Activated CD8-positive, alpha-beta memory T cell treated with anti-CD3 and anti-CD28 coated beads for 4 hours (primary cell): ENCODE results near the gene TJP3.

Experiments
- DNase-seq, 2 donors: peaks; one replicate each; pipeline ENCODE4 v3.0.0-alpha.2; 2020; ENCODE audit warnings: low read depth in 2 of 2

Gene TJP3

DNA sequence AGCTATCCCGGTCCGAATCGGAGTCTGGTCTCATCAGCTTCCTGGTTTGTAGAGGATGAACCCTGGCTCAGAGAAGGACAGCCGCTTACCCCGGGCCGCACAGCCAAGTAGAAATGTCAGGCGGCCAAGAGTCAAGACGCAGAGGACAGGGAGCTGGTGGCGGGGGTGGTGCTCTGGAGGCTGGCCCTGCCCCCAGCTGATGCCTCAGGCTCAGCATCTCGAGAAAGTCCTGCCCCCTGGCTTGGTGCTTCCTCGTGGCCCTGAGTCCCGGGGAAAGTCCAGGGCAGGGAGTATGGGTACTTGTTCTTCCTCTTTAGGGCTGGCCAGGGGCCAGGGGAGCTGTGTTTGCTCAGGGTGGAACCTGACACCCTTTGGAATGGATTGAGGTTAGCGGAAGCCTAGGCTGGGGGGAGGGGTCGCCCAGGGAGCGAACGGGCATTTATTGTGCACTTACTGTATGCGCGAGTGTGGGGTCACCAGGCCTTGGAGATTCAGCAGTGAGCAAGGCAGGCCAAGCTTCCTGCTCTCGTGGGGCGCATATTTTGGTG is 2.2 kb downstream of the TJP3 start:
- no peak for DNase-seq

DNA sequence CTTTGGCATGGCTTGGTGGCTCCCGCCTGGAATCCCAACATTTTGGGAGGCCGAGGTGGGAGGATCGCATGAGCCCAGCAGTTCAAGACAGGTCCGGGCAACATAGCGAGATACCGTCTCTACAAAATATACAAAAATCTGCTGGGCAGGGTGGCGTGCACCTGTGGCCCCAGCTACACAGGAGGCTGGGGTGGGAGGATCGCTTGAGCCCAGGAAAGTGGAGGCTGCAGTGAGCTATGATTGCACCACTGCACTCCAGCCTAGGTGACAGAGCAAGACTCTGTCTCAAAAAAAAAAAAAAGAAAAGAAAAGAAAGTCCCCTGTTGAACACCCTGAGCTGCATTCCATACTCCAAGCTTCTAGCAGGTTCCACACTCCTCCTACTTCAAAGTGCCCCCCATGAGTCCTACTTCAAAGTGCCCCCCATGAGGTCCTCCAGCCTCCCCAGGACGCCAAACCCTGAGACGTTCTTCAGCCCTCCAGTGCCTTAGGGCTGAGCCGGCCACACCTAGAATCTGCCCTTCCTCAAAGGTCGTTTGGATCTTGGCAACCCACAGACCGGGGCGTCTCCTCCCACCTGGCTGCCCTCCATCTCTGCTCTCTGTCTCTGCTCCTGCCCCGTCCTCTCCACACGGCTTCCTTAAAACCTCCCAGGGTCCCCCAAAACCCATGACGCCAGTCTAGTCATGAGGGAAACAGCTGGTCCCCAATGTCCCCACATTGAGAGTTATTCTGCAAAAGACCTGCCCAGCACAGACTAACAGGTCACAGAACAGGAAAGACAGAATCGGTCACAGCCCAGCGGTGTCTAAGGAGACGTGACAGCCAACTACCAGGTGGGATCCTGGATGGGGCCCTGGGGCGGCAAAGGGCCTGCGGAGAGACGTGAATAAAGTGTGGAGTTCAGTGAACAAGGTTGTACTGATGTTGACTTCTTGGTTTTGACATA is 4.8 kb downstream of the TJP3 start:
- DNase-seq, result no peak

DNA sequence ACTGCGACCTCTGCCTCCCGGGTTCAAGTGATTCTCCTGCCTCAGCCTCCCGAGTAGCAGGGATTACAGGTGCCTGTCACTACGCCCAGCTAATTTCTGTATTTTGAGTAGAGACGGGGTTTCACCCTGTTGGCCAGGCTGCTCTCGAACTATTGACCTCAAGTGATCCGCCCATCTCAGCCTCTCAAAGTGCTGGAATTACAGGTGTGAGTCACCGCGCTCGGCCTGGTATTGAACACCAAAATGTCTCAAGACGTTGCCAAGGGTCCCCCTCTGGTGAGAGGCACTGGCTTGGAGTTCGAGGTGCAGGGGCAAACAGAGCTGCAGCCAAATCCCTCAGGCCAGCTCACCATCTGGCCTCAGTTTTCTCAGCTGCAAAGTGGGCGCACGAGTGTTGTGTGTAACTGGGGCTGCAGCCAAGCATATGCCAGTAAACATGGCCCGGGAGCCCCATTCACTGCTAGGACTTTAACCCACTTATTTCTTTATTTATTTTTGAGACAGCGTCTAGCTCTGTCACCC is 8.0 kb downstream of the TJP3 start:
- no peak for DNase-seq

DNA sequence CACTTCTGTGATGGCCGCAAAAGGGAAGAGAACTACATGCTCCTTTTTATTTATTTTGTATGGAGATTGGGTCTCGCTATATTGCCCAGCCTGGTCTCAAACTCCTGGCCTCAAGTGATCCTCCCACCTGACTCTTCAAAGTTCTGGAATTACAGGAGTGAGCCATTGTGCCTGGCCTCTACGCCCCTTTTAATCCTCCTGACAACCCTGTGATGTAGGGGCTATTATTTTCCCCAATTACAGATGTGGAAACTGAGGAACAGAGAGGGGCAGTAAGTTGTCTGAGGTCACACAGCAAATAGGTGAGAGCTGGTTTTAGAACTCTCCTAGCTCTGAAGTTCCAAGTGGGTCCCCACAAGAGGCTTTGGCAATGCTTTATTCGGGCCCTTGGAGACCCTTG is 11.7 kb downstream of the TJP3 start:
- no peak for DNase-seq

DNA sequence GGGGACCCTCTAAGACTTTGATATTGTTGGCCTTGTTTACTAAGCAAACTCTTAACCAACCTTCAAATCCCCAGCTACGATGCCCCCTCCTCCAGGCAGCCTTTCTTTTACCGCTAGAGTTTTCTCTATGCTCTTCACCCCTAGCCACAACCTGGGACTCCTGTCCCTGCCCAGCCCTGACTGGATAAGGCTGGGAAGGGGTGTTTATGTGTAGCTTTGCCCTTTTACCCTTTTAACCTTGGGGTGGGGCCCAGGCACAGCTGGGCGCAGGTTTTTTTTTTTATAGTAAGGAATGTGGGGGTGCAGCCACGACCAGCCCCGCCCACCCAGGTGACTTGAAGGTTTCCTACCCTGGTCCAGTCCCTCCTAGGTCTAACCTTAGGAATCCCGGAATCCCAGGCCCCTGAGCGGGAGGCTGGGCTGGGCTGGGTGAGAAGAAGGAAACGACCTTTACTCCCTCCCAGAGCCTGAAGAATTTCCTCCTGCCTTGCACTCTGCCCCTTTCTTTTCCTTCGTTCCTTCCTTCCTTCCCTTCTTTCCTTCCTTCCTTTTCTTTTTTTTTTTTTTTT is 12.2 kb downstream of the TJP3 start:
- no peak for DNase-seq

DNA sequence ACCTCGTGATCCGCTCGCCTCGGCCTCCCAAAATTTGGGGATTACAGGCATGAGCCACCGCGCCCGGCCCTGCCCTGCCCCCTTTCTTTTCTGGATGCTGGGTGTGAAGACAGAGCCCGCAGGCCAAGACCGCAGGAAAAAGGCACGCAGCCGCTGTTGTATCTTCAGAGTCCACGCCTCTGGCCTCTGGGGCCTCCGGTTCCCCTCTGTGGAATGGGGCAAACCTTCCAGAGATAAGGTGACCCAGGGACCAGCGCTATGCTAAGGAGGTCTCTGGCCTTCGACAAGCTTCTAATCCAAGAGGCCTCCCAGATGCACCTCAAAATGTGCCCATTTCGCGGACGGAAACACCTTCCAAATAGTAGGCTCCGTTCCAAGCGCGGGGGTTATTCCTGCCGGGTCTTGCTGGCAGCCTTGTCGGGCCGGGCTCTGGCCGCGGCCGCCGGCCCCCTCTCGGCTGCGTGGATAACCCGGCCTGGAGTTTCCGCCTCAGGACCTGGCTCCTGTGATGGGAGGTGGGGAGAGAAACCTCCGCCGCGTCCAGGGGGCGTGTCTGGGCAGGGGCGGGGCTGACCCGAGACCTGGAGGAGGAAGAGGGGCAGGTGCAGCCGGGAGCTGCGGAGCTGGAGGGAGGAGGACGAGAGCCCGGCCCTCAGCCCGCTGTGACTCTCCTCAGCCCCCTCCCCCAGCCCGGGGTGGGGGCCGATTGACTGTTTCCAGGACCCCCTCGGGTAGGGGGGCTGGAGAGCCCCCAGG is 13.1 kb downstream of the TJP3 start:
- peak; percentile 62 to 70 for DNase-seq

DNA sequence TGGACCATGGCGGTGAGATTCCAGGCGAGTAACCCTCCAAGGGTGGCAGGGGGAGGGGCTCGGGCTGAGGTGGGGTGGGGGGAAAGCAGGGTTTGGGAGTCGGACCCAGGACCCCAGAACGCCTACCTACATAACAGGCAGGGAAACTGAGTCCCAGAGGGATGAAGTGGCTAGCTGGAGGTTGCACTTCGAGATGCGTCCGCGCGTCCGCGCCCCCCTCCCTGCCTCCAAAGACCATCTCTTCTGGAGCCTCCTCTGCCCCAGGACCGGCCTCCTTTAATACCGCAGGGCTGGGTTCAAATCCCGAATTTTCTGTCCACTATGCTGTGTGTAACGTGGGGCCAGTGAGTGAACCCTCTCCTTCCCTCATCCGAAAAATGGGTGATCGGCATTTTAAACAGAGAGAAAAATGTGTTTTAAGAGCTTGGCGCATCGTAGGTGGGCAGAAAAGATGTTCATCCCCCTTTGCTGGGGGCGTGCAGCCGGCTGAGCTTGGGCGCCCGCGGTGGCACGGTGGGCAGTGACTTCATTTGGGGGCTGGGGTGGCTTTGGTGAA is 13.8 kb downstream of the TJP3 start:
- DNase-seq, result no peak

DNA sequence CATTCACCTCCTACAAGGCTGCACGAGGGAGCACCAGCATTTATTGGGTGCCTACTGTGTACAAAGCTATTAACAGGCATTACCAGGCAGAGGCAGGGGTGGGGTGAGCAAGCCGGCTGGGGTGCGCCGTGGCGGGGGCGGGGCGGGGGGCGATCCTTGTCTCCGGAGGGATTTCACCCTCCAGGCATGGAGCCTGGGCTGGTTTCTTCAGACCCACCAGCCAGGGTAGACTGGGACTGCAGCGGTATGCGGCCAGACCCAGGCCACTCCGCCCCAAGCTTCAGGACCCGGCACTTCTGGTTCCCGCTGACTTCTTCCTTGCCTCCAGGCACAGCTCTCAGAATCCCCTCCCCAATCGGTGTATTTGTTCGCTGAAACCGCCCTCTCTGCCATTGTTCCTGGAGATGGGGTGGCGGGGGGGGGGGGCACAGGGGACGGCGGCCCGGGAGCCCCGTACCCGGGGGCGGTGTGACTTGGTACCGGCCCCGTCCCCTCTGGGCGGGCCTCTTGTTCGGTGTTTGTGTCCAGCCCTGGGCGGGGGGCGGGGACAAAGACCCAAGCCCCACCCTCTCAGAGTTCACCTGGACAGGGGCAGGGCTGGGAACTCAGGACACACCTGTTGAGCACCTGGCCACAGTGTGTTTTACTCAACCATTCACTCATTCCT is 14.4 kb downstream of the TJP3 start:
- DNase-seq, result no peak

DNA sequence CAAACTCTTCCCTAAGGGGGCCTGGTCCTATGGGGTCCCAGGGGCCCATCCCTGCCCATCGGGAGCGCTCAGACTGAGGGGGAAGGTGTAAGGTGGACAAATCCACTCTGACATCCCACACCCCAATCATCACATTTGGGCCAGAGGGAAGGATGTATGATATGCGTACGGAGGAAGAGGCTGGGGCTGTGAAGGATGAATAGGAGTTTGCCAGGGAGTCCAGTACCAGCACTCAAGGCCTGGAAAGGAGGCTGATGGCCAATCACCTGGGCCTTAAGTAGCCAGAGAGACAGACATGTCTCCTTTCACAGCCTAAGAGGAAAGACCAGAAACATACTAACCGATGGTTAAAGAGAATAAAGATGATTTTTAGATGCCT is 14.9 kb downstream of the TJP3 start:
- no peak for DNase-seq

DNA sequence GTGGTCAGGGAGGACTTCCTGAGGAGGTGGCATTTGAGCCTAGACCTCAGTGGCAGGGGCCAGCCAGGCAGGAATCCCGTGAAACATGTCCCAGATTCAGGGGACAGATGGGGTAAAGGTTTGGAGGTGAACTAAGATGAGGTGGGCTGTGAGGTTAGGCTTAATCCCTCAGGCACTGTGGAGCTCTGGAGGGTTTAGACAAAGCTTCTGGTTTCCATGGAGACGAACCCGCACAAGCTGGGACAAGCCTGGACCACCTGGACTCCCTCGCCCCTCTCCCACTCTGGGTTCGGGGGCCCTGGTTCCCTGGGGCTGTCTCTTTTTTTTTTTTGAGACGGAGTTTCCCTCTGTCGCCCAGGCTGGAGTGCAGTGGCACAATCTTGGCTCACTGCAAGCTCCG is 15.7 kb downstream of the TJP3 start:
- DNase-seq, result no peak

DNA sequence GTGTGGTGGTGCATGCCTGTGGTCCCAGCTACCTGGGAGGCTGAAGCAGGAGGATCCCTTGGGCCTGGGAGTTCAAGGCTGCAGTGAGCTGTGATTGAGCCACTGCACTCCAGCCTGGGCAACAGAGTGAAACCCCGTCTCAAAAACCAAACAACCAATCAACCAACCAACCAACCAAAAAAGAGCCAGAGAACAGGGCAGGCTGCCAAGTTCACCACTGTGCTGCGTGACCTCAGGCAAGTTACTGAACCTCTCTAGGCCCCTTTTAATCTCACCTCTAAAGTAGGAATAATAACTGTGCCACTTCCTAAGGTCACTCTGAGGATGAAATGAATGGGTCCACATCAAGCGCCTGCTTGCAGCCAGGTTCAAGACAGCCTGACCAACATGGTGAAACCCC is 16.9 kb downstream of the TJP3 start:
- DNase-seq, result no peak

DNA sequence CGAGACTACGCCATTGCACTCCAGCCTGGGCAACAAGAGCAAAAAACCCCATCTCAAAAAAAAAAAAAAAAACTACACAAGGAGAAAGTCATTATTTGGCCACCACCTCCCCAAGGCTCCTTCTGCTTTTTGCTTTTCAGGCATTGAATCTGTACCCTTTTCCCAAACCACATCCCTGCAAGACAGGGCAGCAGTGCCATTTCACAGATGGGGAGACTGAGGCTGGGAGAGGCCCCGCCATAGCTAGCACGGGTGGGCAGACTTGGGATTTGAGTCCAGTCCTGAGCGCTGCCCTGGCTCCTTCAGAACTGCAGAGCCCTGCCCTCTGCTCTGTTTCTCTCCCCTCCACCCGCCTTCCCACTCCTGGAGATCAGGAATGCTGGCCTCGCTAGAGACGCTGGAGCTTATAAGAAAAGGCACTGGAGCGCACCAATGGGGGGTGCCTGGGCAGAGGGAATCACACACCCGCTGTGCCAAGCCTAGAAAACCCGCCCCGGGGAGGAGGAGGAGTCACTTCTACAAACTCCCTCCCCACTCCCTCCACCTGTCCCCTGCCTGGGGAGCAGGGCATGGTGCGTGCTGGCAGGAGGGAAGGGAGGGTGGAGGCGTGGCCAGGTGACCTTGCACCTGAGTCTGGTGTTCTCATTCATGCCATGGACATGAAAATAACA is 17.6 kb downstream of the TJP3 start:
- no peak for DNase-seq

DNA sequence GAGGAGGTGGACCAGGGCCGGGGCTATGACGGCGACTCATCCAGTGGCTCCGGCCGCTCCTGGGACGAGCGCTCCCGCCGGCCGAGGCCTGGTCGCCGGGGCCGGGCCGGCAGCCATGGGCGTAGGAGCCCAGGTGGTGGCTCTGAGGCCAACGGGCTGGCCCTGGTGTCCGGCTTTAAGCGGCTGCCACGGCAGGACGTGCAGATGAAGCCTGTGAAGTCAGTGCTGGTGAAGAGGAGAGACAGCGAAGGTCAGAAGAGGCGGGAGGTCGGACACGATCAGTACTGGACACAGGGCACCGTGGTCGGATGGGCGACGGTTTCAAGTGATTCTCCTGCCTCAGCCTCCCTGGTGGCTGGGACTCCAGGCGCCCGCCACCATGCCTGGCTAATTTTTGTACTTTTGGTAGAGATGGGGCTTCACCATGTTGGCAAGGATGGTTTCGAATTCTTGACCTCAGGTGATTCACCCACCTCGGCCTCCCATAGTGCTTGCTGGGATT is 22.3 kb downstream of the TJP3 start:
- no peak for DNase-seq

DNA sequence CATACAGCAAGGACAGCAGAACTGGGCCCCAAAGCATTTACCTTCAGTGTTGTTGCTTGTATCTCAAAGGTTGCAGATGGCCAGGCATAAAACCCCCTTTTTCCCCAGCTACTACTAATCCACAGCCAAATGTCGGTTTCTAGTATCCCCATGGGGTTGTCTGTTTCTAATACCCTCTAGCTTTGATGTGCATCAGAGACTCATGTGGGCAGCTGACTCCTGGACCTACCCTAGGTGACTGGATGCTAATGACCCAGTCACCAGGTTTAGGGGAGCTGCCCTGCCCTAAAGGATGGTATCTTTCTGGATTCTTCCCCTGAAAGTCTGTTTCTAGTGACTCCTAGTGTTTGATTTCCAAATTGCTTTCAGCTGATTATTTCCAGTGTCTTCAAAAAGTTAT is 23.9 kb downstream of the TJP3 start:
- no peak for DNase-seq

DNA sequence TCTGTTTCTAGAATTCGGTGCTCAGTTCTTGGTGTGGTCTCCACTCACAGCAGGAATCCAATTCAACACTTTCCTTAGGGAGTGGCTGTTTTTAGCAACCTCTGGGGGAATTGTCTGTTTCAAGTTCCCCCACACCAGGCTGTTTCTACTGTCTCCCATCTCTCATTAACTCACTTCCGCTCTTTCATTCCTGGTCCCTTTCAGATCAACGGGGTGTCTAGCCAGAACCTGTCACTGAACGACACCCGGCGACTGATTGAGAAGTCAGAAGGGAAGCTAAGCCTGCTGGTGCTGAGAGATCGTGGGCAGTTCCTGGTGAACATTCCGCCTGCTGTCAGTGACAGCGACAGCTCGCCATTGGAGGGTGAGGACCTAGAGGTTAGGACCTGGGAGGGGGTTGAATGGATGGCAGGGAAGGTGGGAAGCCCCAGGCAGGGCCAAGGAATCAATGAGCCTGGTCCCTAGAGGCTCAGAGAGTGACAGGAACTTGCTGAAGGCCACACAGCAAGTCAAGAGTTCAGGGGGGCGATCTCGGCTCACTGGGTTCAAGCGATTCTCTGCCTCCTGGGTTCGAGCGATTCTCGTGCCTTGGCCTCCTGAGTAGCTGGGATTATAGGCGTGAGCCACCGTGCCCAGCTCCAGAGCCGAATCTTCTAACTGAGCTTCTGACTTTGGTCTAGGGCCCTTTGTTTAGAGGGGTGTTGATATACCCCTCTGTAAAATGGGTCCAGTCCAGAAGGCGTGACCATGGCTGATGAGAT is 25.5 kb downstream of the TJP3 start:
- DNase-seq, result no peak

DNA sequence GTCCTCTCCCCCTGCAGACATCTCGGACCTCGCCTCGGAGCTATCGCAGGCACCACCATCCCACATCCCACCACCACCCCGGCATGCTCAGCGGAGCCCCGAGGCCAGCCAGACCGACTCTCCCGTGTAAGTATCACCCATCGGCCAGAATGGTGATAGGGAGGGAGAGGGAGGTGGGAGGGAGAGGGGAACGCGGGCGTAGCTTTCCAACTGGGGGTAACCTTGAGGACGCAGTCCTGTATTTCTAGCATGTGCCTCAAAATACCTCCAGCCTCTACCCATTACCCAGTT is 26.1 kb downstream of the TJP3 start:
- no peak for DNase-seq

DNA sequence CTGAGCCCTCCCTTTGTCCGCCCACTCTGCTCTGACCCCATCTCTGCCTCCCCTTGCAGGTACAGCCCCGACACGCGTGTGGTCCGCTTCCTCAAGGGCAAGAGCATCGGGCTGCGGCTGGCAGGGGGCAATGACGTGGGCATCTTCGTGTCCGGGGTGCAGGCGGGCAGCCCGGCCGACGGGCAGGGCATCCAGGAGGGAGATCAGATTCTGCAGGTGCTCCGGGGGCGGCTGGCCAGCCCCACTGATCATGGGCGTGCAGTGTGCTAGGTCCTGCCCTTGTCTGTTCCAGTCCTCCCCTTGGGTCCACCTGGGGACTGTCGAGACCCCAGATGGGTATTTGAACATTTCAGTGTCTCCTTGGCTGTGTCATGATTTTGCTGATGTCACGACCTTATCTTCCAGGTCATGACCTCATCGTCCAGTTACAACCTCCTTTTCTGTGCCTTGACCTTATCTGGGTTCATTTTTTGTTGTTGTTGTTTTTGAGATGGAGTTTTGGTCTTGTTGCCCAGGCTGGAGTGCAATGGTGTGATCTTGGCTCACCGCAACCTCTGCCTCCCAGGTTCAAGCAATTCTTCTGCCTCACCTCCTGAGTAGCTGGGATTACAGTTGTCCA is 28.0 kb downstream of the TJP3 start:
- DNase-seq, result no peak

DNA sequence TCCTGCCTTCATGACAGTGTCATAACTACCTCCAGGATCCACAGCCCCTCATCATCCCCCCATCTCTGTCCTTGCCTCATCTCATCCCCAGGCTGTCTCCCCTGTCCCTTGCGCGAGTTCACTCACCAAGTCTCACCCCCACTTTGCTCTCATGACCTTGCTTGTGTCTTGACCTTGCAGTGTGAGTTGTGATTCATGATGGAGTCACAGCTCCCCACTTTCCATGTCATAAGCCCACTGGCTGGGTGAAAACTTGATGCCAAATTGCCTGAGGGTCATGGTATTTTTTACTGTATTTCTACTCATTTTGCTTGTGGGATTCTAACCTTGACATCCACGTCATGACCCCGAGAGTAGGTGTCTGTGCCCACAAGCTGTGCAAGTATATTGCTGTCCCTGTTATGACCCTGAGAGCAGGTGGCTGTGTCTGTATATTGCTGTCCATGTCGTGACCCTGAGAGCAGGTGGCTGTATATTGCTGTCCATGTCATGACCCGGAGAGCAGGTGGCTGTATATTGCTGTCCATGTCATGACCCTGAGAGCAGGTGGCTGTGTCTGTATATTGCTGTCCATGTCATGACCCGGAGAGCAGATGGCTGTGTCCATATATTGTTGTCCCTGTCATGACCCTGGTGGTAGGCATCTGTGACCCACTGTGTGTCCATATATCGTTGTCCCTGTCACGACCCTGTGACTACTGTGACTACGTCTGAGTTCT is 29.5 kb downstream of the TJP3 start:
- no peak for DNase-seq
